Measurements from ENCODE around the gene RNF14. TPM values are rescaled to one million over a fixed set of nuclear protein-coding genes. Genes with fewer than 3 reads are reported as not detected.

RNF14 gene
- total RNA-seq, 6 experiments from 2014 or later: 34.8 to 54.8 (median 41.8) TPM

- peaks cover 0 to 33% (median 11%) of the 10 kb centered on the region in 4 donors for H3K4me1 ChIP-seq
- no peaks in the 10 kb centered on the region for H3K9me3 ChIP-seq
- no peak overlapping the region for H3K4me3 ChIP-seq
- peaks cover 0 to 44% (median 10%) of the 10 kb centered on the region in 4 donors for H3K36me3 ChIP-seq
- H3K27me3 ChIP-seq: no peaks in the 10 kb centered on the region
- ATAC-seq (no peak), DNase-seq (no peak)
- H3K27ac ChIP-seq: no peak overlapping the region
- TF ChIP-seq CTCF (IDR thresholded peaks at IDR 0.05) (no peak), POLR2A (IDR thresholded peaks at IDR 0.05) (no peak)
- intact Hi-C loops (cut with DNase I): no loop called here
- 76% methylated on average over 1 of the region's 1 CpG for WGBS (ENCODE audit: insufficient coverage, low coverage, low lambda C conversion rate, missing lambda C conversion rate)
These were observed 5.1 kb downstream of the RNF14 start for GRCh38 chr5:141973871-141974595.

GRCh38 chr5:141976176-141976575, 7.3 kb downstream of the RNF14 start:
- no peak for DNase-seq
- no peak for TF ChIP-seq POLR2A (IDR thresholded peaks at IDR 0.05)
- TF ChIP-seq CTCF (IDR thresholded peaks at IDR 0.05): no peak
- intact Hi-C loops (cut with DNase I): no loop called here
- no peak overlapping the region for H3K4me3 ChIP-seq
- H3K27ac ChIP-seq: no peak overlapping the region
- peaks cover 0 to 20% (median 2%) of the 10 kb centered on the region in 4 donors for H3K4me1 ChIP-seq
- no peaks in the 10 kb centered on the region for H3K27me3 ChIP-seq
- peaks cover 0 to 61% (median 18%) of the 10 kb centered on the region in 4 donors for H3K36me3 ChIP-seq
- H3K9me3 ChIP-seq: no peaks in the 10 kb centered on the region
- WGBS (ENCODE audit: insufficient coverage, low coverage, low lambda C conversion rate, missing lambda C conversion rate): 96% methylated on average over 6 of the region's 6 CpGs
- ATAC-seq: no peak

- TF ChIP-seq POLR2A (IDR thresholded peaks at IDR 0.05) (no peak), CTCF (IDR thresholded peaks at IDR 0.05) (no peak)
- DNase-seq: no peak
- H3K4me1 ChIP-seq: peaks cover 0 to 38% (median 10%) of the 10 kb centered on the region in 4 donors
- no peaks in the 10 kb centered on the region for H3K9me3 ChIP-seq
- peaks cover 0 to 72% (median 22%) of the 10 kb centered on the region in 4 donors for H3K36me3 ChIP-seq
- ATAC-seq: peak; percentile 59 to 82 (median 72)
- intact Hi-C loops (cut with DNase I): no loop called here
- H3K4me3 ChIP-seq: no peak overlapping the region
- H3K27ac ChIP-seq: peak overlapping the region in 2 of 3 donors; percentile 0 to 29
- H3K27me3 ChIP-seq: no peaks in the 10 kb centered on the region
These were observed 9.5 kb downstream of the RNF14 start for GRCh38 chr5:141978389-141978788.

GRCh38 chr5:141982626-141983025, 13.7 kb downstream of the RNF14 start:
- peaks cover 0 to 43% (median 11%) of the 10 kb centered on the region in 4 donors for H3K4me1 ChIP-seq
- TF ChIP-seq CTCF (IDR thresholded peaks at IDR 0.05) (no peak), POLR2A (IDR thresholded peaks at IDR 0.05) (no peak)
- H3K27me3 ChIP-seq: no peaks in the 10 kb centered on the region
- no peak for DNase-seq
- ATAC-seq: peak; percentile 64 to 84 (median 72)
- H3K36me3 ChIP-seq: peaks cover 0 to 82% (median 31%) of the 10 kb centered on the region in 4 donors
- H3K4me3 ChIP-seq: no peak overlapping the region
- H3K9me3 ChIP-seq: no peaks in the 10 kb centered on the region
- 11% methylated on average over 2 of the region's 2 CpGs for WGBS (ENCODE audit: insufficient coverage, low coverage, low lambda C conversion rate, missing lambda C conversion rate)
- peak overlapping the region in 2 of 3 donors; percentile 9 to 79 for H3K27ac ChIP-seq
- intact Hi-C loops (cut with DNase I): no loop called here

Measured in right lobe of liver (tissue), 6 donors.